Glomerular endothelial cell (primary cell): Measurements from ENCODE around the gene RGS11. TPM values are rescaled to one million over a fixed set of nuclear protein-coding genes. Genes with fewer than 3 reads are reported as not detected.

Experiments used
- DNase-seq: peaks from one replicate; pipeline ENCODE4 v3.0.0-alpha.2; 2011; ENCODE audit warnings: low read depth, low spot score; ENCODE audit errors: extremely low read depth
- total RNA-seq: library from RNA; depleted of rRNA; stranded (reverse); fragments of >200 nt; gene quantifications from 2 replicates; pipeline ENCODE4 v1.2.3, GENCODE V29; 2015

RGS11 gene
- total RNA-seq, 1 donor from 2014 or later, result 3.9 TPM

DNA sequence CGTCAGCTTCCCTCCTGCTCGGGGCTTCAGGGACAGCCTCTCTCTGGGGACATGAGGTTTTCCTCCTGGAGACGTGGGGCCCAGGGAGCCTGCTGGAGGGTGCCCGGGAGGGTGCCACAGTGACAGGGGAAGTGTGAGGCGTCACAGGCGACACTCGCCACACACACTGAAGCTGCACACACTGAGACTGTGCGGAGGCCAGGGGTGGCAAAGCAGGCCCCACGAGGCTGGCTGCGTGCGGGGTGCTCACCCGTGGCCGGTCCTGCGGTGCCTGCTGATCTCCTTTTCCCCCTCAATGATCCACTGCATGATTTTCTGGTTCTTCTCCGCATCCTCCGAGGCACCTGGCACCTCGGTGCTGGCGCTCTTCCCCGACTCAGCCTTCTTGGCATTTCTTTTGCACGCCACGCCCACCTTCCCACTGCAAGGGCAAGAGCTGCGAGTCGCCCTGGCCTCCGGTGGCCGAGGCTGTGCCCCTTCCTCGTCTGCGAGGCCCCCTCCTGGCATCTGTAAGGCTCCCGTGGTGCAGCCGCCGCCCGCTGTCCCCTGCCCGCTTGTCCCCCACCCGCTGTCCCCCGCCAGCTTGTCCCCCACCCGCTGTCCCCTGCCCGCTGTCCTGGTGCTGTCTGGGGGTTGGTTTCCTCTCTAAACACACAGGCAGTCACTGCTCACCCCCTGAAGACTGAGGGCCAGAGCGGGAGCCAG lies 21.2 kb upstream of the RGS11 start:
- DNase-seq, result no peak

DNA sequence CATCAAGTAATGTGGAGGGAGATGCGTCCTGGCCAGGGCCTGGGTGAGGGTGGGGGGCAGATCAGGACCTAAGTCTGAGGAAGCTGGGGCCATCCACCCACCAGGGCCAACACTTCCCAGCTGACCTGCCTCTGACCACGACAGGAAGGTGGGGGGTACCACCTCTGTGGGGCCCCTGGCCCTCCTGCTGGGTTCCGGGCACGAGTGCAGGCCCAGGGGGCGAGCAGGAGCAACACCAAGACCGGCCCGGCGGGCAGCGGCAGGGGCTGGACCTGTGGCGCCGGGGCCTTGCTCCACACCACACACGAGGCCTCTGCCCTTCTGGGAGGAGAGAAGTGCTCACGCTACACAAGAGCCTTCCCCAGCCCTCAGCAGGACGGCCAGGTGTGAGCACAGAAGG lies 20.5 kb upstream of the RGS11 start:
- no peak for DNase-seq

DNA sequence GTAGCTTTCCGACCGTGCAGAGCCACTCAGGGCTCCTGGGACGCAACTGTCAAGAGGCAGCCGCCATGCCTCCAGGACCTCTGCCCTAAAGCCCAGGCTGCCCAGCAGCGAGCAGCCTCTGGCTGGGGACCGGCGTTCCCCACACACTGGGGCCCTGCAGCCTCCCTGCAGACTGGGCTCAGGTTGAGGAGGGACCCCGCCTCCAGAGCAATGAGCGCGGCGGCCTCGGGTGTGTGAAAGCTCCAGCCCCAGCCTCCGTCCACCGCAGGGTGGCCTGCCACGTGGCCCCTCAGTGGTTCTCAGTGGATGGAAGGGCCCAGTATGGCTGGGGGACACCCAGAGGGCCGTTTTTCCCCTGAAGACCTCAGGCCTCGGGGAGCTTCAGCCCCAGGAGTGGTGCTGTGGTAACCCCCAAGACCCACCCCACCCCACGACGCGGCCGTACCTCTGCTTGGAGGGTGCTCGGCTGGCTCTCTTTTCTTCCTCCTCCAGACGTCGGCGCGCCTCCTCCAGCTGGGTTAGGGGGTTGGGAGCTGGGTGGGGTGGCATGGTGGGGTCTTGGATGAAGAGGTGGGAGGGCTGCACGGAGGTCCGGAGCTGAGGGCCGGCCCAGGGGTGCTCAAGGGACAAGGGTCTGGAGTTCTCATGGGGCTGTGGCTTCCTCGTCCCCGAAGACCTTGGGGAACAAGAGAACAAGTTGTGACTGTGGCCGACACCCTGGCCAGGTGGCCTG lies 17.5 kb upstream of the RGS11 start:
- DNase-seq, result no peak

DNA sequence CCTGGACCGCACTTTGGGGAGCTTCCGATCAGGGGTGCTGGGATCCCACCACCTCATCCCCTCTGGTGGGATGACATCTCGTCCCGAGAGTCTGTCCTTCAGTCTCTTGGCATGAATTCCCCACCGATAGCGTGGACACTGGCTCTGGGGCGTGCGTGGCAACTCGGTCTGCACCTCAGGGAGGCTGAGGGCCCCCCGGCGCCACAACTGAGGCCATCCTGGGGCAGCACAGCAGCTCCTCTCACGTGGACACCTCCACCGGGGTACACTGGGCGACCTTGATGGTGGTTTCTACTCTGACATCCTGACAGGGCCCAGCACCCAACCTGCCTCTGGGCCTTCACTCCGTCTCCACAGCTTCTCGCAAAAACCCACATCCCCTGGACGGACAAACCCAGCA lies 15.8 kb upstream of the RGS11 start:
- no peak for DNase-seq

DNA sequence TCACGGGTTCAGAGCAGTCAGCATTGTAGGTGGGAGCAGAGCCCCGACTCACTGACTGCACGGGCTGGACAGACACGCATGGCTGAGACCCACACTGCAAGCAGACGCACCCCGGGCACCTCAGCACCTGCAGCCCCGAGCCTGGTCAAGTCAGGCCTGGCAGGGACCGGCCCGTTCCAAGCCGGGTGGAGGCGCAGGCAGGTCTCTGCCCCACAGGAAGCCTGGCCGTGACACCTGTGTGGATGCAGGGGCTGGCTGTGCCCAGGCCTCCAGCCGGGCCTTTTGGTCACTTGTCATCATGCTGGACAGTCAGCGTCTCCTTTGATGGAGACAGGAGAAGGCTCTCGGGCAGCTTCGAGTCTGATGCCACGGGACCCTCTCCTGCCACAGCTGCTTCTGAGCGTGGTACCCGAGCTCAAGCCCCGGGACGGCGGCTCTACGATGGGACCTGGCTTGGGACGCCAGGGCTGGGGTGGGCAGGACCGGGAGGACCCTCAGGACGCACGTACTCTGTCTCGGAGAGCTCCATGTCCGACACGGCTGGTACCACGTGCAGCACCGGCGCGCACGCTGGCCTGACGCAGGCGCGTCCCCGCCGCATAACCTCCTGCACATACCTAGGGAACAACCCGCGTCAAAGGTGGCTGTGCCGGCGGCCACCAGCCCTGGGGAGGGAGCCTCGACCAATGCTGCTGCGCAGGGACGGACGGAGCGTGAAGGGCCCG lies 15.1 kb upstream of the RGS11 start:
- no peak for DNase-seq

DNA sequence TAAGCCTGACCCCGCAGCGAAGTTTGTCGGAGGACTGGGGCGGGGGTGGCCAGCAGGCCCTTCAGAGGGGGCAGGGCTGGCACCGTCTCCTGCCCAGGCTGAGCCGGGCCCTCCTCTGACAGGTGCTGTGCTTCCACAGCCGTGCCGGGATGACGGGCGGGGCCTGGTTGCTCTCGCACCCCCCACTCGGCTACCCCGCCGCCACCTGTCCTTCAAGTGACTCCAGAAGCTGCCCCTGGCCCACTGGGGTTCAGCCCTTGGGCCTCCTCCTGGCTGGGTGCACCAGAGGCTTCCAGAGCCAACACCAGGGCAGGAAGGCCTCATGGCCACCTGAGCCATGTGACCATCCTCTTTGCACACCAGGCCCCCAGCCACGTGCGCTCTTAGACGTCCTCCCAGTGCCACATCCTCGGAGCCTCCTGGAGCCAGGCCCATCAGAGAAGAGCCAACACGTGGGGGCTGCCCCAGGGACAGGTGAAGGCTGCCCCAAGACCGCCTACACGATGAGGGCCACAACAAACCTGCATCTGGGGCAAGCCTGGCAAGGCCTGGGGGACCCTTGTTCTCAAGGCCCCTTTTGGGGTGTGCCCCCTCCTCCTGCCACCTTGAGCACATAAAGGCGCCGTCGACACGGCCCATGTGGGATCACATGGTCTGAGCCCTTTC lies 14.4 kb upstream of the RGS11 start:
- DNase-seq, result no peak

DNA sequence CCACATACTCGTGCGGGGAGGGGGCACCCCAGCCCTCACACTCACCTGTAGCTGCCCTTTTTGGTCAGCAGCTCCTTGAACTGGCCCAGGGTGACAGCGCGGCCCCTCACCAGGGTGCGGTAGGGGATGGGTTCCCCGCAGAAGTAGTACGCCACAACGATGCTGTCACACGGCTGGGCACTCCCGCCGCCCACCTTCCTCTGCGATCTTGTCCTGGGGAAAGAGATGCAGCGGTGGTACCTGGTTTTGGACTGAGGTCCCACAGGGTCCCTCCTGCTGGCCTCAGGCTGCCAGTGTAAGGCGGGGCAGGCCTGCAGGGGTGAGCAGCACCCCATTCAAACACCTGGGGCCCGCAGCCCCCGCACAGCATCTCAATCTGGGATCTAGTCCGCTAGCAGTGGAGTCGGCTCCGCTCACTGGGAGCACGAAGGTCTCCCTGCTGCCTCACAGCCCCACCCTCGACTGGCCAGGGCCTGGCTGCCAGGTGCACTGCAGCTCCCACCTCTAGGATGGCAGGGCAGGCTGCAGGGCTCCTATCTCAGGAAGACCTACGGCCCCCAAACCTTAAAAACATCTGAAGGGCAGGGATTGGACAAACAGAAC lies 13.8 kb upstream of the RGS11 start:
- no peak for DNase-seq

DNA sequence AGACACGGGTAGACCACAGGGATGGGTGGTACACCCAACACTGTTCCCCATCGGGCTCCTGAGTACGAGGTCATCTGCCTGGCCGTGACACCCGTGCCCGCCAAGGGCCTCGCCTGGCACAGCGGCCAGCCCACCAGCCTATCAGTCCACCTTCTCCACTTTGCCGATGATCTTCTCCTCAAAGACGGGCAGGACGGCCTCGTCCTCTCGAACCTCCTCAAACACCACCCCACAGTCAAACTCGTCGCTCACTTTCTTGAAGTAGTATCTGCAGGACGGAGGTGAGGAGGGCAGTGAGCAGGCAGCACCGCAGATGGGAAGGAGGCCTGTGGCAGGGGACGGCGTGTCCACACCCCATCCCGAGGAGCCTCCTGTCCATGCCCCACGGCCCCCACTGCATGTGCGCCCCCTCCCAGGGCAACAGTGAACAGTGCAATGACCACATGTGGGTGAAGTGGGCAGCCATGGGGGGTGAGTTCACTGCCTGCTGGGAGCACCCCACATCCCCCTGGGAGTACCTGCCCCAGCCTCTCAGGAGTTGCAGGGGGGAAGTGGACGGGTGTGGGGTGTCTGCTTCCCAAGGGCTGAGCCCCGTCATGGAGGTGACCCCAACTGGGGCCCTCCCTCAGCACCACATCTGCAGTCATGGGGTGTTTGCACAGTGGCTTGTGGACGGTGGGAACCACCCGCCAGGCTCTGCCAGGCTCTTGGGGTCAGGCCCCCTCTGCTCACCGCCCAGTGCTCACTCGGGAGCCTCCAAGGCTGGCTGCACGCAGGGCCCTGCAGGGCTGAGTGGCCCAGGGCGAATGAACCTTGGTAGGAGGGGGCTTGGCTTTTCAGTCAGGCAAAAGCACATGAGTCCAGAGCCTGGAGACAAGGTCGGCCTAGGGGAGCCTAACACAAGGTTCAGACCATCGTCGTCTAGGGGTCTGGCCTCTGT lies 12.5 kb upstream of the RGS11 start:
- DNase-seq, result no peak

DNA sequence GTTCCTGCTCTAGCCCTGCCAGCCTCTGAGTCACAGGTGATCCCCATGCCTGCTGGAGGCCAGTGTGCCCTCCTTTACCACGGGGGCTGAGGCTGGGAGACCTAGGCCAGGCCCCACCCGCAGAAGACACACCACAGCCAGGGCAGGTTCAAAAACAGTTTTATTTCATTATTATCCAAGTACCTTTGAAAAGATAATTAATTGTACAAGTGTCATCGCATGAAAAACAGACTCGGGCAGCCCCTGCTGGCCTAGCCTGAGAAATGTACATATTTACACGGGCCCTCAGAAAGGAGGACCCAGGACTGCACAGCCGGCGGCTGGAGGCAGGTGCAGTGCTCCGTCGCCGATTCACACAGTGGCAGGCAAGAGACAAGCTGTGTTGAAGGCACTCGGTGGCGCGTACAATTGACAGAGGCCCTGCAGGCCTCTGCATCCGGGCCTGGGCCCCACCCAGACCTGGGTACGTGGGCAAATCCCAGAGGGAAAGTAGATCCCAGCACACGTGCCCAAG lies 11.6 kb upstream of the RGS11 start:
- no peak for DNase-seq

DNA sequence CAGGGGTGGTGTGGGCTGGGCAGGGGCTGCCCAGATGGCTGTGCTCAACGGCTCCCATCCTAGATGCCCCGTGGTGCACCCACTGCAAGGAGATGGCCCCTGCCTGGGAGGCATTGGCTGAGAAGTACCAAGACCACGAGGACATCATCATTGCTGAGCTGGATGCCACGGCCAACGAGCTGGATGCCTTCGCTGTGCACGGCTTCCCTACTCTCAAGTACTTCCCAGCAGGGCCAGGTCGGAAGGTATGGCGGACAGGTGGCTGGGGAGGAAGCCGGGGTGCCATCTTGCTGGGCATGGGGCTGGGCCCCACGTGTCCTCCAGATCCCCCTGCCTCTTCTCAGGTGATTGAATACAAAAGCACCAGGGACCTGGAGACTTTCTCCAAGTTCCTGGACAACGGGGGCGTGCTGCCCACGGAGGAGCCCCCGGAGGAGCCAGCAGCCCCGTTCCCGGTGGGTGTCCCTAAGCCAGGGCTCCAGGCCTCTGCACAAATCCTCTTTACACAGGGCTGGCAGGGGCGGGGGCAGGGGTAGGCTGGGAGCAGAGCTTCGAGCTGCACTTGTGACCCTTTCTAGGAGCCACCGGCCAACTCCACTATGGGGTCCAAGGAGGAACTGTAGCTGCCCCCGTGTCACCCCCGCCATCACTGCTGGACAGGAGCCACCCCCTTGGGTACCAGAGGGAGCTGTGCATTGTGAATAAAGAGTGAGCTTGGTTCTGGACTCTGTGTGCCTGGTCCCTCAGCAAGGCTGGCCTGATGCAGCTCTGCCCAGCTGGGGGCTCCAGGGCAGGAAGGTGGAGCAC lies 10.9 kb upstream of the RGS11 start:
- DNase-seq, result no peak

DNA sequence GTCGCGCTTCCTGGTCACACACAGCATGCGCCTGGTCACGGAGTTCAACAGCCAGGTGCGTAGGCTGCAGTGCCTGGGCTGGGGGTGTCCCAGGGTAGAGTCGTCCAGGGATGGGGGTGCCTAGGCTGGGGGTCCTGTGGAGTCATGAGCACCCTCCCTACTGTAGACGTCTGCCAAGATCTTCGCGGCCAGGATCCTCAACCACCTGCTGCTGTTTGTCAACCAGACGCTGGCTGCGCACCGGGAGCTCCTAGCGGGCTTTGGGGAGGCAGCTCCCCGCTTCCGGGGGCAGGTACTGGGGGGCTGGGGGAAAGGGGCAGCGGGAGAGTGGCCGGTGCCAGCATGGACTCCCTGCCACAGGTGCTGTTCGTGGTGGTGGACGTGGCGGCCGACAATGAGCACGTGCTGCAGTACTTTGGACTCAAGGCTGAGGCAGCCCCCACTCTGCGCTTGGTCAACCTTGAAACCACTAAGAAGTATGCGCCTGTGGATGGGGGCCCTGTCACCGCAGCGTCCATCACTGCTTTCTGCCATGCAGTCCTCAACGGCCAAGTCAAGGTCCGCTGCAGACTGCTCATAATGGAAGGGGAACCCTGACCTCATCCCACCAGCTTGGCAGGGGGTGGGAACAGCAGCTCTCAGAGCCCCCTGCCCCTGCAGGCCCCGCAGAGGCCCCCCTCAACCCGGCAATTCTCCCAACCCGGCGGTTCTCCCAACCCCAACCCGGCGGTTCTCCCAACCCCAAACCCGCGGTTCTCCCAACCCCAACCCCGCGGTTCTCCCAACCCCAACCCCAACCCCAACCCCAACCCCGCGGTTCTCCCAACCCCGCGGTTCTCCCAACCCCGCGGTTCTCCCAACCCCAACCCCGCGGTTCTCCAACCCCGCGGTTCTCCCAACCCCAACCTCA lies 9.7 kb upstream of the RGS11 start:
- DNase-seq, result no peak

DNA sequence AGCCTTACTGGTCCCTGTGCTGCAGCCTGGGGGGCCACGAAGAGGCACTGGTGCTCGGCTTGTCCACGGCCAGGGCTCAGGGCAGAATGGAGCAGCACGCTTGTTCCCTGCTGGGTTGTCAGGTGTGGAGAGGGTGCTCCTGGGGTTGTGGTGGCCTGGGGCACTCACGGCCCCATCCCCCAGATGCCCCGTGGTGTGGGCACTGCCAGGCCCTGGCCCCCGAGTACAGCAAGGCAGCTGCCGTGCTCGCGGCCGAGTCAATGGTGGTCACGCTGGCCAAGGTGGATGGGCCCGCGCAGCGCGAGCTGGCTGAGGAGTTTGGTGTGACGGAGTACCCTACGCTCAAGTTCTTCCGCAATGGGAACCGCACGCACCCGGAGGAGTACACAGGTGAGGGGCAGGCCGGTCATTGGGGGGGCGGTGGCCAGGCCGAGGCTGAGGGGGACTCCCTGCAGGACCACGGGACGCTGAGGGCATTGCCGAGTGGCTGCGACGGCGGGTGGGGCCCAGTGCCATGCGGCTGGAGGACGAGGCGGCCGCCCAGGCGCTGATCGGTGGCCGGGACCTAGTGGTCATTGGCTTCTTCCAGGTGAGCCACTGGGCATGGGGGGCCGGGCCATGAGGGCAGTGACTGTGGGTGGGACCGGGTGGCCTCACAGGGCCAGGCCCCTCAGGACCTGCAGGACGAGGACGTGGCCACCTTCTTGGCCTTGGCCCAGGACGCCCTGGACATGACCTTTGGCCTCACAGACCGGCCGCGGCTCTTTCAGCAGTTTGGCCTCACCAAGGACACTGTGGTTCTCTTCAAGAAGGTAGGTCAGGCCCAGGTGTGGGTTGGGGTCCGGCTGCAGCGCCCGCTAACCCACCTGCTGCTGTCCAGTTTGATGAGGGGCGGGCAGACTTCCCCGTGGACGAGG lies 8.7 kb upstream of the RGS11 start:
- no peak for DNase-seq

DNA sequence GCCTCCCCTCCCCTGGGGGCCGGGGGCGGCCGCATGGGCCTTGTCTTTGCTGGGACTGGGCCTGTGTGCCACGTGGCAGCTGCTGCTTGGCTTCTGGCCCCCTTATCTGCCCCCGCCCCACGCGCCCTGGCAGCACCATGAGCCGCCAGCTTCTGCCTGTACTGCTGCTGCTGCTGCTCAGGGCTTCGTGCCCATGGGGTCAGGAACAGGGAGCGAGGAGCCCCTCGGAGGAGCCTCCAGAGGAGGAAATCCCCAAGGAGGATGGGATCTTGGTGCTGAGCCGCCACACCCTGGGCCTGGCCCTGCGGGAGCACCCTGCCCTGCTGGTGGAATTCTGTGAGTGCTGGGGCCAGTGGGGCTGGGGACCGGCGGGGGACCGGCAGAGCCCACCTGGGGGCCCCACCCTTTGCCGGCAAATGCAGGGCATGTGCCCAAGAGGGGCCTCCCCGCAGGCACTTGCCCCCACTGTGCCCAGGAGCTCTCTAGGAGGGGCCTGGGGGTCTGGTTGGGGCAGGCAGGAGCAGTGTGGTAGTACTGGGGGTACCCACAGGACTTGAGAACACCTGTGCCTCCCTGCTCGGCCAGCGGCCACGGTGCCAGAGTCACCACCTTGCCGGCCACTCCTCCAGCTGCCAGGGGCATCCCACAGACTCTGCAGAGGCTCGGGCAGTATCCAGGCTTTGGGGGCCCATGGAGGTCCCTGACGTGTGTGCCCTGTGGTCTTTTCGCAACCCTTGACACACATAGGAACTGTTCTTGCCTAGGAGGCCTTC lies 7.5 kb upstream of the RGS11 start, which contains the start of gene PDIA2:
Gene PDIA2, plus strand, starts transcription at position 132 of the 773 bp plus-strand sequence. Its CDS starts 6 bp downstream, at position 138.
- DNase-seq, result no peak

DNA sequence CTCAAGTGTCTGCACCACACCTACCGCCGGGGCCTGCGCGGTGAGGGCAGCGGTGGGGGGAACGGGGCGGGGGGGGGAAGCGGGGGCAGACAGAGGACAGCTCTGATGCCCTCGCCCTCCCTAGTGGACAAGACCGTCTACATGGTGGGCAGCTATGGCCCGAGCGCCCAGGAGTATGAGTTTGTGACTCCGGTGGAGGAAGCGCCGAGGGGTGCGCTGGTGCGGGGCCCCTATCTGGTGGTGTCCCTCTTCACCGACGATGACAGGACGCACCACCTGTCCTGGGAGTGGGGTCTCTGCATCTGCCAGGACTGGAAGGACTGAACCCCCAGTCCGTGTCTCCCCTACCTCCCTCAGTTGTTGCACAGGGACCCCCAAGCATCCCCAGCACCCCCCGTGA lies 6.7 kb upstream of the RGS11 start:
- no peak for DNase-seq

DNA sequence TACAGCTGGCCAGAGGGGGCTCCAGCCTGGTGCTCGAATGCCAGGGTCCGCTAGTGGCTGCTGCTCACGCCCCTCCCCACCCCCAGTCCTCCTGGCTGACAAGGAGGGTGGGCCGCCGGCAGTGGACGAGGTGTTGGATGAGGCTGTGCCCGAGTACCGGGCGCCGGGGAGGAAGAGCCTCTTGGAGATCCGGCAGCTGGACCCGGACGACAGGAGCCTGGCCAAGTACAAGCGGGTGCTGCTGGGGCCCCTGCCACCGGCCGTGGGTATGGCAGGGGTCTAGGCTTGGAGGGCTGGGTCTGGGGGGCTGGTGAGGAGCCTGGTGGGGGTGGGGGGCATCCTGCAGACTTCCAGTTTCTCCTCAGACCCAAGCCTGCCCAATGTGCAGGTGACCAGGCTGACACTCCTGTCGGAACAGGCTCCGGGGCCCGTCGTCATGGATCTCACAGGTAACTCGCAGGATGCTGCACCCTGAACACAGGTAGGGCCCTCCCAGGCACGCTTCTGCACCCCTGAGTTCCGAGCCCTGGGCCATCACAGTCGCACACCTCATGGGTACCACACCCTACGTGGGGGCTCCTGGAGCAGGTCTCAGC lies 6.0 kb upstream of the RGS11 start:
- no peak for DNase-seq
